SU-DHL-6 (cell line): ENCODE measurements around the gene NOVA2.

Experiments
- H2AFZ ChIP-seq: fragments of 200-600 bp; sonication (generic); 2 replicates; pipeline ENCODE4 v1.6.1; 2014; ENCODE audit warnings: low read depth, mild to moderate bottlenecking, moderate library complexity, mixed read lengths, antibody characterized with exemption, low read length; ENCODE audit not compliant: severe bottlenecking
- H3F3A ChIP-seq: fragments of 200-600 bp; shearing (Covaris generic); 2 replicates; pipeline ENCODE4 v1.6.0; 2016; ENCODE audit warnings: antibody characterized with exemption, mild to moderate bottlenecking; ENCODE audit not compliant: insufficient read depth
- H3K27ac ChIP-seq: fragments of 200-600 bp; sonication (generic); 2 replicates; pipeline ENCODE4 v1.5.1; 2016; ENCODE audit warnings: low read depth, mild to moderate bottlenecking, low read length, moderate library complexity, mixed read lengths
- H3K27me3 ChIP-seq: fragments of 200-600 bp; sonication (generic), shearing (Covaris generic); 2 replicates; pipeline ENCODE4 v1.6.0; 2014; ENCODE audit warnings: mild to moderate bottlenecking, low read length
- H3K36me3 ChIP-seq: fragments of 200-600 bp; sonication (generic); 2 replicates; pipeline ENCODE4 v1.6.1; 2014; ENCODE audit warnings: mild to moderate bottlenecking, low read length, mixed read lengths
- H3K4me2 ChIP-seq: fragments of 300-600, 200-600 bp; shearing (Covaris generic), sonication (generic); 2 replicates; pipeline ENCODE4 v1.6.0; 2014; ENCODE audit warnings: low read length, low read depth, mild to moderate bottlenecking; ENCODE audit not compliant: poor library complexity, severe bottlenecking
- H3K4me3 ChIP-seq: fragments of 200-600 bp; sonication (generic); 2 replicates; pipeline ENCODE4 v1.5.1; 2014; ENCODE audit warnings: antibody characterized with exemption, low read length, mild to moderate bottlenecking, mixed read lengths; ENCODE audit not compliant: insufficient read depth, poor library complexity, severe bottlenecking
- H3K79me2 ChIP-seq: fragments of 200-600 bp; sonication (generic); 2 replicates; pipeline ENCODE4 v1.6.1; 2014; ENCODE audit warnings: mild to moderate bottlenecking, low read length, moderate library complexity; ENCODE audit not compliant: insufficient read depth
- H3K9ac ChIP-seq: fragments of 200-600 bp; sonication (generic); 2 replicates; pipeline ENCODE4 v1.7.0; 2014; ENCODE audit warnings: mild to moderate bottlenecking, low read length
- H3K9me2 ChIP-seq: fragments of 200-600 bp; sonication (generic); replicated peaks from 2 replicates; pipeline ENCODE4 v1.6.1; 2014; ENCODE audit warnings: low read length; ENCODE audit not compliant: insufficient read depth
- H3K9me3 ChIP-seq: fragments of 200-600 bp; sonication (generic); 2 replicates; pipeline ENCODE4 v1.6.1; 2014; ENCODE audit warnings: low read length, mixed read lengths; ENCODE audit not compliant: insufficient read depth
- H4K20me1 ChIP-seq: fragments of 200-600 bp; sonication (generic); 2 replicates; pipeline ENCODE4 v1.6.1; 2014; ENCODE audit warnings: low read depth, mild to moderate bottlenecking, antibody characterized with exemption, low read length, moderate library complexity, mixed read lengths
- EZH2phosphoT487 ChIP-seq: fragments of 200-600 bp; sonication (generic), shearing (Covaris generic); conservative IDR thresholded peaks from 2 replicates; pipeline ENCODE4 v1.6.1; 2018; ENCODE audit warnings: mild to moderate bottlenecking, antibody characterized with exemption, low read length, moderate library complexity, mixed read lengths
- TF ChIP-seq, protein P1 (sequence below): fragments of 200-600 bp; sonication (generic); IDR thresholded peaks from one replicate; pipeline ENCODE4 v1.5.1; 2017; ENCODE audit warnings: antibody characterized with exemption, mild to moderate bottlenecking, low read length, moderate library complexity; ENCODE audit not compliant: insufficient read depth, poor library complexity, severe bottlenecking

The NOVA2 gene

DNA sequence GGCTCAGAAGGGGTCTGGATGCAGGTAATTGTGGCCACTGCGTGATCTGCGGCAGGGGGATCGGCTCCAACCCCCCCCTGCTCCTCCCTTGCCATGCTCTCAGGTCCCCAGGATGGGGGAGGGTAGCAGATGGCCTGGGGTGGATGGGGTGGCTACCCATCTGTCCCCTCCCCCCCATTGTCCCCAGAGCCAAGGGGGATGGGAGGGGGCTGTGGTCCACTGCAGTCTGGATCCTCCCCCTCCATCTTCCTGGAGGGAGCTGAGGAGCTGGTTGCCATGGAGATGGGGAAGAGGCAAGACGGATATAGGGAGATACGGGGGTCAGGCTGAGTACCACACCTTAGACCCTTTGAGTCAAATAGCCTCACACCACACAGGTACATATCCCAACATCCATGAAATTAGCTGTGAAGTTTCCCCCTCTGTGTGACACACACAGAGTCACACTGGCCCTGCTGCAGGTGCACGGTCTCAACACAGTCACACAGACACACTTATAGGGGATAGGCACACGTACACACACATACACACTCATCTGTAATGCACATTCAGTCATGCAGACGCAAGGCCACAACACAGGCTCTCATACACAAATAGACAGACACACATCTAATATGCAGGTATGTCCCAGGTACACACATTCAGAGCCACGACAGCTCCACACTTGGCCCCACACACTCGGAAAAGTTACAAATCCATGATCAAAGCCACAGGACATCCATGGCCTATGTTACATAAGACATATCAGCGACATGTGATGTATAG lies 1.8 kb upstream of the NOVA2 start:
- Histone ChIP-seq H3K9ac (no peak overlapping the region), H3K9me3 (no peaks in the 10 kb centered on the region), H3K9me2 (no peaks in the 10 kb centered on the region), H3K79me2 (no peaks in the 10 kb centered on the region), H3K4me3 (no peak overlapping the region), H3K27me3 (no peaks in the 10 kb centered on the region), H3K4me2 (no peak overlapping the region), H3K27ac (no peak overlapping the region), H2AFZ (no peak overlapping the region), H3K36me3 (no peaks in the 10 kb centered on the region), H4K20me1 (no peaks in the 10 kb centered on the region), H3F3A (no peaks in the 10 kb centered on the region)
- no peak for TF ChIP-seq EZH2phosphoT487
- TF ChIP-seq, protein P1, sequence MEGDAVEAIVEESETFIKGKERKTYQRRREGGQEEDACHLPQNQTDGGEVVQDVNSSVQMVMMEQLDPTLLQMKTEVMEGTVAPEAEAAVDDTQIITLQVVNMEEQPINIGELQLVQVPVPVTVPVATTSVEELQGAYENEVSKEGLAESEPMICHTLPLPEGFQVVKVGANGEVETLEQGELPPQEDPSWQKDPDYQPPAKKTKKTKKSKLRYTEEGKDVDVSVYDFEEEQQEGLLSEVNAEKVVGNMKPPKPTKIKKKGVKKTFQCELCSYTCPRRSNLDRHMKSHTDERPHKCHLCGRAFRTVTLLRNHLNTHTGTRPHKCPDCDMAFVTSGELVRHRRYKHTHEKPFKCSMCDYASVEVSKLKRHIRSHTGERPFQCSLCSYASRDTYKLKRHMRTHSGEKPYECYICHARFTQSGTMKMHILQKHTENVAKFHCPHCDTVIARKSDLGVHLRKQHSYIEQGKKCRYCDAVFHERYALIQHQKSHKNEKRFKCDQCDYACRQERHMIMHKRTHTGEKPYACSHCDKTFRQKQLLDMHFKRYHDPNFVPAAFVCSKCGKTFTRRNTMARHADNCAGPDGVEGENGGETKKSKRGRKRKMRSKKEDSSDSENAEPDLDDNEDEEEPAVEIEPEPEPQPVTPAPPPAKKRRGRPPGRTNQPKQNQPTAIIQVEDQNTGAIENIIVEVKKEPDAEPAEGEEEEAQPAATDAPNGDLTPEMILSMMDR = no peak

DNA sequence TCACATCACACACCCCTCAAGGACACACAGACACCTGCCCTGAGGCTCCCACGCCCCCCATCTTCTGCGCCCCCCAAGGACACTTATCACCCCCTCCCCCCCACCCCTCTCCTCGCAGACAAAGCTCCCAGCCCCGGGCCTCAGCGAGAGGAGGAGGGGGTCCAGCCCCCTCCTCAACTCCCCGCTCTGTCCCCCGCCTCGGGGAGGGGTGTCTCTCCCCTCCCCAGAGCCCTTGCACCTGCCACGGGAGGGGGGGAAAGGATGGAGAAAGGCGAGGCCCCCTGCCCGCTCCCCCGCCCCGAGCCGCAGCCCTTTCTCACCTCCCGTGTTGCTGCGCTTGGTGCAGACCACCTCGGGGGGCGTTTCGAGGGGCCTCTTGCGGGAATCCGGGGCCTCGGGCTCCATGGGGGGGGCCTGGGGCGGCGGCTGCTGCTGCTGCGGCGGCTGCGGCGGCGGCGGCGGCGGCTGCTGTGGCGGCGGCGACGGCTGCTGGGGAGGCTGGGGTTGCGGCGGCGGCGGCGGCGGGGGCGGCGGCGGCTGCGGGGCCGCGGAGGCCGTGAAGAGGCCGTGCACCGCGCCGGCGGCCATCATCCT lies 621 bp downstream of the NOVA2 start:
- H3K9me2 ChIP-seq = no peaks in the 10 kb centered on the region
- no peak overlapping the region for H3K4me3 ChIP-seq
- H3K36me3 ChIP-seq = no peaks in the 10 kb centered on the region
- H3F3A ChIP-seq = no peaks in the 10 kb centered on the region
- H3K79me2 ChIP-seq = no peaks in the 10 kb centered on the region
- no peaks in the 10 kb centered on the region for H4K20me1 ChIP-seq
- H3K9me3 ChIP-seq = no peaks in the 10 kb centered on the region
- H3K4me2 ChIP-seq = no peak overlapping the region
- H3K27me3 ChIP-seq = no peaks in the 10 kb centered on the region
- H3K27ac ChIP-seq = no peak overlapping the region
- TF ChIP-seq, protein P1 = no peak
- no peak for TF ChIP-seq EZH2phosphoT487
- H3K9ac ChIP-seq = no peak overlapping the region
- H2AFZ ChIP-seq = no peak overlapping the region

DNA sequence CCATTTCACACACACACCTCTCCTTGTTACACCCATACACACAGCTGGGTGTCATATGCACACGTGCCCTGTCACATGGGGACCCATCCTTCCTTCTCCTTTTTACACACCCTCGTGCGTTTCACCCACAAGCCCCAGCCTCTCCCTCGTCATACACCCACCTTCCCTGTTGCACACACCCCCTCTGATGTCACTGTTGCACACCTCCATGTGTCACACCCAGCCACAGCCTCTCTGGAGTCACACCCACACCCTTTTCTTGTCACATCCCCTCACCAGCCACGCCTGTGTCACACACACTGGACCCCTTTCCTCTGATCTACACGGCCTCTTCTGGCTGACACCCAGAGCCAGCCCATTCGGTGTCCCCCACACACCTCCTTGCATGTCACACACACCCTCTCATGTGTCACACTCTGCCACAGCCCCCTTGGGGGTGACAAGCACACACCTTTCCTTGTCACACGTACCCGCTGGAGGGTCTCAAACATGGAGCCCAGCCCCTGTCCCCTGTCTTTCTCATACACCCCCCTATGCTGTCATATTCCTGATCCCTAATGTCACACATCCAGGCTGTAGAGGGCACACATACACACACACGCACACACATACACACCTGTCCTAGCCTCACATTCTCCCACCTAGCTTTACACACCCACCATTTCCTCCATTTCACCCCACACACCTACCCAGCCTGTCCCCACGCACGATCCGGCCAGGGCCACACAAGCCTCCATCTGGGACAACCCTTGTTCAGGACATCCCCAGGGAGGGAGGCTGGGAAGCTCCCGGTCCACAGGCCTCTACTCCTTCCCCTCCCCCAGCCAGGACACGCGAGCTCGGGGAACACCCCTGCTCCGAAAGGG lies 1.4 kb downstream of the NOVA2 start:
- H3K79me2 ChIP-seq = no peaks in the 10 kb centered on the region
- no peaks in the 10 kb centered on the region for H3K36me3 ChIP-seq
- H2AFZ ChIP-seq = no peak overlapping the region
- H3K9ac ChIP-seq = no peak overlapping the region
- TF ChIP-seq, protein P1 = no peak
- TF ChIP-seq EZH2phosphoT487 = no peak
- H3F3A ChIP-seq = no peaks in the 10 kb centered on the region
- H3K9me3 ChIP-seq = no peaks in the 10 kb centered on the region
- no peaks in the 10 kb centered on the region for H3K9me2 ChIP-seq
- no peak overlapping the region for H3K27ac ChIP-seq
- H3K4me3 ChIP-seq = no peak overlapping the region
- H3K4me2 ChIP-seq = no peak overlapping the region
- no peaks in the 10 kb centered on the region for H3K27me3 ChIP-seq
- no peaks in the 10 kb centered on the region for H4K20me1 ChIP-seq
